Measurements from ENCODE around the gene ALG12. TPM values are rescaled to one million over a fixed set of nuclear protein-coding genes. Genes with fewer than 3 reads are reported as not detected.
"Not testable (repeated sequence)": the region's sequence is repeated elsewhere in the genome, so short reads cannot be mapped to it uniquely, and the experiment has no call there.

ALG12 gene
- polyA plus RNA-seq, 3 donors = 7.2 to 9.5 (median 9.0) TPM

DNA sequence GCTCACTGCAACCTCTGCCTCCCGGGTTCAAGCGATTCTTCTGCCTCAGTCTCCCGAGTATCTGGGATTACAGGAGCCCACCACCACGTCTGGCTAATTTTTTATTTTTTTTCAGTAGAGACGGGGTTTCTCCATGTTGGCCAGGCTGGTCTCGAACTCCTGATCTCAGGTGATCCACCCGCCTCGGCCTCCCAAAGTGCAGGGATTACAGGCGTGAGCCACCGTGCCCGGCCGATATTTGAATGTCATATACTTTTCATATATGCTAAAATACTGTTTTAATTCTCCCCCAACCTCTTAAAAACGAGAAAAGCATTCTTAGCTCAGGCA is 65.7 kb downstream of the ALG12 start:
- Histone ChIP-seq H3K4me2 (replicated peaks; ENCODE audit: extremely low read depth, low read length, poor library complexity, severe bottlenecking) (peak overlapping the region; percentile 89), H3K4me3 (replicated peaks in 1 of 3; ENCODE audit: low read depth in 2 of 3, low read length in 3 of 3) (peak overlapping the region; percentile 49 to 87 (median 52)), H3K27ac (ENCODE audit: low read depth in 1 of 2, low read length in 2 of 2) (peak overlapping the region in 1 of 2 donors; percentile 91), H4K20me1 (ENCODE audit: insufficient read depth, low read length) (peaks cover 32% of the 10 kb centered on the region), H3K9ac (ENCODE audit: insufficient read depth, low read length, poor library complexity, severe bottlenecking) (peak overlapping the region; percentile 90), H3K4me1 (ENCODE audit: control insufficient read depth in 1 of 2, insufficient read depth in 2 of 2, low read length in 2 of 2) (peaks cover 38 to 57% of the 10 kb centered on the region in 2 donors), H3K79me2 (ENCODE audit: insufficient read depth, low read length) (peaks cover 35% of the 10 kb centered on the region), H2AFZ (ENCODE audit: insufficient read depth, low read depth, low read length, poor library complexity, severe bottlenecking) (peak overlapping the region; percentile 98)
- Mint-ChIP-seq H3K27me3 (ENCODE audit: low read depth in 3 of 3) (peaks cover 3 to 13% (median 9%) of the 10 kb centered on the region in 3 donors), H3K27ac (peak overlapping the region in 4 of 7 donors; percentile 29 to 82 (median 61)), H3K4me1 (peaks cover 46% of the 10 kb centered on the region), H3K4me3 (peak overlapping the region; percentile 75 to 77)
- 62% methylated on average over 6 of the region's 13 CpGs for WGBS (ENCODE audit: insufficient coverage)
- DNase-seq; H3K36me3 ChIP-seq (replicated peaks in 1 of 2; ENCODE audit: control insufficient read depth in 1 of 2, insufficient read depth in 2 of 2, low read length in 2 of 2); H3K9me3 ChIP-seq (replicated peaks in 1 of 2; ENCODE audit: control insufficient read depth in 1 of 2, insufficient read depth in 1 of 2, low read length in 2 of 2); H3K9me3 Mint-ChIP-seq; H3K27me3 ChIP-seq (ENCODE audit: control insufficient read depth in 2 of 2, insufficient read depth in 2 of 2, low read length in 2 of 2); H3K36me3 Mint-ChIP-seq: not testable (repeated sequence)
- intact Hi-C loops (cut with micrococcal nuclease) = loop anchor here in 1 of 2 donors (2.0 kb wide), 1 partner anchor 64 kb away; no protein-coding TSS in a partner anchor

- H3K79me2 ChIP-seq (ENCODE audit: insufficient read depth, low read length) = peaks cover 21% of the 10 kb centered on the region
- no peaks in the 10 kb centered on the region for H3K36me3 ChIP-seq (replicated peaks in 1 of 2; ENCODE audit: control insufficient read depth in 1 of 2, insufficient read depth in 2 of 2, low read length in 2 of 2)
- H3K4me2 ChIP-seq (replicated peaks; ENCODE audit: extremely low read depth, low read length, poor library complexity, severe bottlenecking) = no peak overlapping the region
- H3K27ac Mint-ChIP-seq = no peak overlapping the region
- no peaks in the 10 kb centered on the region for H3K9me3 ChIP-seq (replicated peaks in 1 of 2; ENCODE audit: control insufficient read depth in 1 of 2, insufficient read depth in 1 of 2, low read length in 2 of 2)
- H3K9me3 Mint-ChIP-seq = no peaks in the 10 kb centered on the region
- no peak overlapping the region for H2AFZ ChIP-seq (ENCODE audit: insufficient read depth, low read depth, low read length, poor library complexity, severe bottlenecking)
- H3K9ac ChIP-seq (ENCODE audit: insufficient read depth, low read length, poor library complexity, severe bottlenecking) = no peak overlapping the region
- peaks cover under 1 to 3% of the 10 kb centered on the region in 2 donors for H3K36me3 Mint-ChIP-seq
- H4K20me1 ChIP-seq (ENCODE audit: insufficient read depth, low read length) = peaks cover 18% of the 10 kb centered on the region
- peaks cover 39 to 57% of the 10 kb centered on the region in 2 donors for H3K4me1 ChIP-seq (ENCODE audit: control insufficient read depth in 1 of 2, insufficient read depth in 2 of 2, low read length in 2 of 2)
- intact Hi-C loops (cut with micrococcal nuclease) = no loop called here
- peaks cover 3 to 13% (median 8%) of the 10 kb centered on the region in 3 donors for H3K27me3 Mint-ChIP-seq (ENCODE audit: low read depth in 3 of 3)
- H3K4me1 Mint-ChIP-seq = peaks cover 40% of the 10 kb centered on the region
- no peak for DNase-seq
- WGBS (ENCODE audit: insufficient coverage) = 62% methylated on average over 4 of the region's 10 CpGs
- H3K4me3 Mint-ChIP-seq = peak overlapping the region in 1 of 2 donors; percentile 53
- no peak overlapping the region for H3K4me3 ChIP-seq (replicated peaks in 1 of 3; ENCODE audit: low read depth in 2 of 3, low read length in 3 of 3)
- H3K27me3 ChIP-seq (ENCODE audit: control insufficient read depth in 2 of 2, insufficient read depth in 2 of 2, low read length in 2 of 2) = no peaks in the 10 kb centered on the region
- TF ChIP-seq, protein P1, sequence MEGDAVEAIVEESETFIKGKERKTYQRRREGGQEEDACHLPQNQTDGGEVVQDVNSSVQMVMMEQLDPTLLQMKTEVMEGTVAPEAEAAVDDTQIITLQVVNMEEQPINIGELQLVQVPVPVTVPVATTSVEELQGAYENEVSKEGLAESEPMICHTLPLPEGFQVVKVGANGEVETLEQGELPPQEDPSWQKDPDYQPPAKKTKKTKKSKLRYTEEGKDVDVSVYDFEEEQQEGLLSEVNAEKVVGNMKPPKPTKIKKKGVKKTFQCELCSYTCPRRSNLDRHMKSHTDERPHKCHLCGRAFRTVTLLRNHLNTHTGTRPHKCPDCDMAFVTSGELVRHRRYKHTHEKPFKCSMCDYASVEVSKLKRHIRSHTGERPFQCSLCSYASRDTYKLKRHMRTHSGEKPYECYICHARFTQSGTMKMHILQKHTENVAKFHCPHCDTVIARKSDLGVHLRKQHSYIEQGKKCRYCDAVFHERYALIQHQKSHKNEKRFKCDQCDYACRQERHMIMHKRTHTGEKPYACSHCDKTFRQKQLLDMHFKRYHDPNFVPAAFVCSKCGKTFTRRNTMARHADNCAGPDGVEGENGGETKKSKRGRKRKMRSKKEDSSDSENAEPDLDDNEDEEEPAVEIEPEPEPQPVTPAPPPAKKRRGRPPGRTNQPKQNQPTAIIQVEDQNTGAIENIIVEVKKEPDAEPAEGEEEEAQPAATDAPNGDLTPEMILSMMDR (IDR thresholded peaks at IDR 0.05) = no peak
- H3K27ac ChIP-seq (ENCODE audit: low read depth in 1 of 2, low read length in 2 of 2) = no peak overlapping the region
Measured at GRCh38 chr22:49850959-49851802, 67.1 kb downstream of the ALG12 start.

Small RNA genes within 50 kb of the gene (small RNA-seq; reads per million reads assigned to genes)
- gene MIR6821 (ENCODE audit: insufficient read length, low read depth) = not detected

Other genes with a start within 250 kb of the ALG12 start
- gene BRD1, start 90.6 kb downstream of the ALG12 start, polyA plus RNA-seq = 10 to 100 TPM in 1 of 3 donors, under 1 TPM in 2; 0.61 to 13.8 (median 0.86) TPM
- 1 to 10 TPM; 3.8 to 8.2 (median 5.7) TPM for gene ZBED4, start 64.6 kb downstream of the ALG12 start, polyA plus RNA-seq
- gene CRELD2, start 196 bp upstream of the ALG12 start, polyA plus RNA-seq = 10 to 100 TPM; 20.3 to 33.2 (median 27.6) TPM
- 100 to 1,000 TPM in 1 of 3 donors, 10 to 100 TPM in 2; 38.8 to 135 (median 40.4) TPM for gene PIM3, start 42.3 kb upstream of the ALG12 start, polyA plus RNA-seq
- gene IL17REL, start 94.3 kb upstream of the ALG12 start, polyA plus RNA-seq = not detected
- not detected for gene TTLL8, start 139.9 kb upstream of the ALG12 start, polyA plus RNA-seq
- gene MLC1, start 167.0 kb upstream of the ALG12 start, polyA plus RNA-seq = 1 to 10 TPM; 1.6 to 3.6 (median 1.8) TPM
- gene MOV10L1, start 171.6 kb upstream of the ALG12 start, polyA plus RNA-seq = under 1 TPM in 2 of 3 donors, not detected in 1; 0.18 to 0.35 TPM

Data from CD14-positive monocyte (primary cell).